PC-9 (cell line): ENCODE data around the gene HLA-B.

Experiments used
- EZH2 ChIP-seq: fragments of 200-600 bp; sonication (generic); IDR thresholded peaks from 2 replicates; pipeline ENCODE4 v1.8.0; 2017; ENCODE audit warnings: antibody characterized with exemption, low read depth
- TF ChIP-seq, protein P1 (sequence below): fragments of 200-600 bp; sonication (generic); conservative IDR thresholded peaks from 2 replicates; pipeline ENCODE4 v1.6.1; 2017; ENCODE audit warnings: mixed run types, antibody characterized with exemption, mild to moderate bottlenecking, moderate library complexity

DNA sequence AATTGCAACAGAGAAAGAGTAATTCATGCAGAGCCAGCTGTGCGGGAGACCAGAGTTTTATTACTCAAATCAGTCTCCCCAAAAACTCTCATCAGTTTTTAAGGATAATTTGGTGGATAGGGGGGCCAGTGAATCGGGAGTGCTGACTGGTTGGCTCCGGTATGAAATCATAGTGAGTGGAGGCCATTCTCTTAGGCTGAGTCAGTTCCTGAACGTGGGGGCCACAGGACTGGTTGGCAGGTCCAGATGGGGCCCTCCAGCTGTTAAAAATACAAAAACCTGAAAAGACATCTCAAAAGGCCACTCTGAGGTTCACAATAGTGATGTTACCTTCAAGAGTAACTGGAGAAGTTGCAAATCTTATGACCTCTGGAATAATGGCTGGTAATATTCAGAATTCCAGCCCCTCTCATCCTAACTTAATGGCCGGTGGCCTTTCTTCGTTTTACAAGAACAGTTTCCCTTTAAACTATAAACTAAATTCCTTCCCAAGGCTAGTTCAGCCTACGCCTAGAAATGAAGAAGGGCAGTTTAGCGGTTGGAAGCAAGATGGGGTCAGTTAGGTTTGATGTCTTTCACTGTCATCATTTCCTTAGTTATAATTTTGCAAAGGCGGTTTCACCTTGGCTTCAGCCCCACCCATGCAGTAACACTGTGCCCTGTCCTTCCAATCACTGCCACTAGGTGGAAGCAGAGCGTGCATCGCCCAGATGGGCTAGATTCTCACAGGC lies 39.6 kb upstream of the HLA-B start:
- TF ChIP-seq, protein P1, sequence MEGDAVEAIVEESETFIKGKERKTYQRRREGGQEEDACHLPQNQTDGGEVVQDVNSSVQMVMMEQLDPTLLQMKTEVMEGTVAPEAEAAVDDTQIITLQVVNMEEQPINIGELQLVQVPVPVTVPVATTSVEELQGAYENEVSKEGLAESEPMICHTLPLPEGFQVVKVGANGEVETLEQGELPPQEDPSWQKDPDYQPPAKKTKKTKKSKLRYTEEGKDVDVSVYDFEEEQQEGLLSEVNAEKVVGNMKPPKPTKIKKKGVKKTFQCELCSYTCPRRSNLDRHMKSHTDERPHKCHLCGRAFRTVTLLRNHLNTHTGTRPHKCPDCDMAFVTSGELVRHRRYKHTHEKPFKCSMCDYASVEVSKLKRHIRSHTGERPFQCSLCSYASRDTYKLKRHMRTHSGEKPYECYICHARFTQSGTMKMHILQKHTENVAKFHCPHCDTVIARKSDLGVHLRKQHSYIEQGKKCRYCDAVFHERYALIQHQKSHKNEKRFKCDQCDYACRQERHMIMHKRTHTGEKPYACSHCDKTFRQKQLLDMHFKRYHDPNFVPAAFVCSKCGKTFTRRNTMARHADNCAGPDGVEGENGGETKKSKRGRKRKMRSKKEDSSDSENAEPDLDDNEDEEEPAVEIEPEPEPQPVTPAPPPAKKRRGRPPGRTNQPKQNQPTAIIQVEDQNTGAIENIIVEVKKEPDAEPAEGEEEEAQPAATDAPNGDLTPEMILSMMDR = peak; percentile 84
- TF ChIP-seq EZH2 = no peak
